ENCODE results near the gene SIGLEC1.
A peak's percentile ranks its signal among the peaks of the same experiment; 100 is the strongest.

Gene SIGLEC1

DNA sequence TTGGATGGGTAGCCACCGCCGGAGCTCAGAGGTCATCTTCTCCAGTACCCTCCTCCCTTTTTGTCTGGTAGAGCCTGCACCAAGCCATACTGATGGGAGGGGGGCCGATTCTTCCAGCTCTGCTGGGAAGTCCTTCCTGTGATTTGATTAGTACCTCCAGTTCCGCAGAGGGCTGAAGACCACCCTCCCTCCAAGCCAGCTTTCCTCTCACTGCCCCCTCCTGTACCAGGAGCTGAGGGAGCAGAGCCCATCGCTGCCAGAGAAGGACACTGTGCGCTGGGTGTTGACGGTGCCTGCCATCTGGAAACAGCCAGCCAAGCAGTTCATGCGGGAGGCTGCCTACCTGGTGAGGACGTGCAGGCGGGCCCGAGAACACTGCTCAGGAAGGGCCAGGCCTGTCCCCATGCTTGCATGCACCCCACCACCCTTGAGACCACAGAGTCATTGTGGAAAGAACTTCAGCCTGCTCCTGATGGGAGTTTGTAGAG is 33.3 kb upstream of the SIGLEC1 start:
- H3K9me3 ChIP-seq (ENCODE audit: control insufficient read depth in 1 of 2, low read length in 2 of 2): no peaks in the 10 kb centered on the region
- no peak overlapping the region for H3K4me3 ChIP-seq (ENCODE audit: low read depth in 1 of 2, low read length in 2 of 2)
- H3K36me3 ChIP-seq (ENCODE audit: control insufficient read depth in 1 of 2, insufficient read depth in 2 of 2, low read length in 2 of 2): no peaks in the 10 kb centered on the region
- H3K27me3 ChIP-seq (ENCODE audit: control insufficient read depth in 1 of 2, insufficient read depth in 2 of 2, low read length in 2 of 2): peaks cover 0 to 3% of the 10 kb centered on the region in 2 donors
- no peak overlapping the region for H3K27ac ChIP-seq (ENCODE audit: low read depth, low read length)
- peaks cover 24 to 37% of the 10 kb centered on the region in 2 donors for H3K4me1 ChIP-seq (ENCODE audit: control insufficient read depth in 1 of 2, insufficient read depth in 2 of 2, low read length in 2 of 2)
- no peak overlapping the region for H3K9ac ChIP-seq (ENCODE audit: low read depth in 1 of 2, low read length in 2 of 2)

DNA sequence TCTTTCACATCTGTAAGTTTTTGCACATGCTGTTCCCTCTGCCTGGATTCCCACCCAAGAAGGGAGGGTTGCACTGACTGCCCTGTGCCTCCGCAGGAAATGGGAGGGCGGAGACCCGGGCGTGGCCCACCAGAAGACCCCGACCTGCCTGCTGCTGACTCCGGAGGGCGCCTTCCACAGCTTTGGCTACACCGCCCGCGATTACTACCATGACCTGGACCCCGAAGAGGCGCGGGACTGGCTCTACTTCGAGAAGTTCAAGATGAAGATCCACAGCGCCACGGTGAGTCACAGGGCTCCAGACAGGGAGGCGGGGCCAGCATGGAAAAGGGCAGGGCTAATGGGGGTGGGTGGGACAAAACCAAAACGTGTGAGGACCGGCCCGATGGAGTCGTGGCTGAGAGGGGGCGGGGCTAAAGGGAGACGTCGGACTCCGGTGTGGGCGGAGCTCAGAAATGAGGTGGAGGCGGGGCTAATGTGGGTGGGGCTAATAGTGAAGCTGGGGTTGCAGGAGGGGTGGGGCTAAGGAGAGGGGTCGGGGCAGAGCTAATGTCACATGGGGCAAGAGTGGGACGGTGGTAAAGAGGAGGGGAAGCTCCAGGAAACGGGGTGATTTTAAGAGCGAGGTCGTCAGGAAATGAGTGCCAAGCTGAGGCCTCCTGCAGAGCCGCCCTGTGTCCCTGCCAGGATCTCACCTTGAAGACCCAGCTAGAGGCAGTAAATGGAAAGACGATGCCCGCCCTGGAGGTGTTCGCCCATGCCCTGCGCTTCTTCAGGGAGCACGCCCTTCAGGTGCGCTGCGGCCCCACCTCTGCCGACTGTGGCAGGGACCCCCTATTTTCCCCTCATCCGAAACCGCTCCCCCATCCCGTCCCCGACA is 32.6 kb upstream of the SIGLEC1 start:
- Histone ChIP-seq H3K9me3 (ENCODE audit: control insufficient read depth in 1 of 2, low read length in 2 of 2) (no peaks in the 10 kb centered on the region), H3K4me3 (ENCODE audit: low read depth in 1 of 2, low read length in 2 of 2) (peak overlapping the region; percentile 49 to 50), H3K9ac (ENCODE audit: low read depth in 1 of 2, low read length in 2 of 2) (no peak overlapping the region), H3K36me3 (ENCODE audit: control insufficient read depth in 1 of 2, insufficient read depth in 2 of 2, low read length in 2 of 2) (no peaks in the 10 kb centered on the region), H3K27me3 (ENCODE audit: control insufficient read depth in 1 of 2, insufficient read depth in 2 of 2, low read length in 2 of 2) (no peaks in the 10 kb centered on the region), H3K27ac (ENCODE audit: low read depth, low read length) (no peak overlapping the region), H3K4me1 (ENCODE audit: control insufficient read depth in 1 of 2, insufficient read depth in 2 of 2, low read length in 2 of 2) (peaks cover 24 to 34% of the 10 kb centered on the region in 2 donors)

DNA sequence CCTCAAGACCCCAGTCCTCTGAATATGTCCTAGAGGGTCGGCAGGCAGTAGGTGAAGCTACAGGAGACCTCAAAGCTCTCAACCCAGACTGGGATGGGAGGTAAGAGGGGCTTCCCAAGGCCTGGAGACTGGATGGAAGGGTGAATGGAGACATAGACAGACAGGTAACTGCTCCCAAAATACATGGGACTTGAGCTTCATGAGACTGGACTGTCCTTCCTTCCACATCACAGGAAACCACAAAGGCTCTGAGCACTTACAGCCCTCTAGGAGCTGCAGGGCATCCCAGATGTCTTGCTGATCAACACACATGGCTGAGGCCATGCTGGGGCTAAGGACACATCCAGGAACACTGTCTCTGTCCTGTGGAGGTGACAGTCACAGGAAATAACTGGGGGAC is 31.6 kb upstream of the SIGLEC1 start:
- no peaks in the 10 kb centered on the region for H3K27me3 ChIP-seq (ENCODE audit: control insufficient read depth in 1 of 2, insufficient read depth in 2 of 2, low read length in 2 of 2)
- no peak overlapping the region for H3K27ac ChIP-seq (ENCODE audit: low read depth, low read length)
- no peak overlapping the region for H3K9ac ChIP-seq (ENCODE audit: low read depth in 1 of 2, low read length in 2 of 2)
- H3K36me3 ChIP-seq (ENCODE audit: control insufficient read depth in 1 of 2, insufficient read depth in 2 of 2, low read length in 2 of 2): no peaks in the 10 kb centered on the region
- no peaks in the 10 kb centered on the region for H3K9me3 ChIP-seq (ENCODE audit: control insufficient read depth in 1 of 2, low read length in 2 of 2)
- no peak overlapping the region for H3K4me3 ChIP-seq (ENCODE audit: low read depth in 1 of 2, low read length in 2 of 2)
- peaks cover 21 to 26% of the 10 kb centered on the region in 2 donors for H3K4me1 ChIP-seq (ENCODE audit: control insufficient read depth in 1 of 2, insufficient read depth in 2 of 2, low read length in 2 of 2)

DNA sequence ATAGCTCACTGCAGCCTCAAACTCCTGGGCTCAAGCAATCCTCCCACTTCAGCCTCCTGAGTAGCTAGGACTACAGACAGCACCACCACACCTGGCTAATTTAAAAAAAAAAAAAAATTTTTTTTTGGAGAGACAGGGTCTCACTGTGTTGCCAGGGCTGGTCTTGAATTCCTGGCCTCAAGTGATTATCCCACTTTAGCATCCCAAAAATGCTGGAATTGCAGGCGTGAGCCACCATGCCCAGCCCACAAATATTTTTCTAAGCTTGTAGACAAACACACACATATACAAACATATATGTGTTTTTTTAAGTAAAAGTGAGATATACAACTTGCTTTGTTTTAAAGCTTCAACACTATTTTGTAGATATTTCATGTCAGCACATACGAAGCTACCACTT is 30.9 kb upstream of the SIGLEC1 start:
- H3K9ac ChIP-seq (ENCODE audit: low read depth in 1 of 2, low read length in 2 of 2): no peak overlapping the region
- H3K4me1 ChIP-seq (ENCODE audit: control insufficient read depth in 1 of 2, insufficient read depth in 2 of 2, low read length in 2 of 2): peaks cover 15 to 22% of the 10 kb centered on the region in 2 donors
- H3K36me3 ChIP-seq (ENCODE audit: control insufficient read depth in 1 of 2, insufficient read depth in 2 of 2, low read length in 2 of 2): no peaks in the 10 kb centered on the region
- H3K27ac ChIP-seq (ENCODE audit: low read depth, low read length): no peak overlapping the region
- no peak overlapping the region for H3K4me3 ChIP-seq (ENCODE audit: low read depth in 1 of 2, low read length in 2 of 2)
- H3K27me3 ChIP-seq (ENCODE audit: control insufficient read depth in 1 of 2, insufficient read depth in 2 of 2, low read length in 2 of 2): no peaks in the 10 kb centered on the region
- H3K9me3 ChIP-seq (ENCODE audit: control insufficient read depth in 1 of 2, low read length in 2 of 2): no peaks in the 10 kb centered on the region

DNA sequence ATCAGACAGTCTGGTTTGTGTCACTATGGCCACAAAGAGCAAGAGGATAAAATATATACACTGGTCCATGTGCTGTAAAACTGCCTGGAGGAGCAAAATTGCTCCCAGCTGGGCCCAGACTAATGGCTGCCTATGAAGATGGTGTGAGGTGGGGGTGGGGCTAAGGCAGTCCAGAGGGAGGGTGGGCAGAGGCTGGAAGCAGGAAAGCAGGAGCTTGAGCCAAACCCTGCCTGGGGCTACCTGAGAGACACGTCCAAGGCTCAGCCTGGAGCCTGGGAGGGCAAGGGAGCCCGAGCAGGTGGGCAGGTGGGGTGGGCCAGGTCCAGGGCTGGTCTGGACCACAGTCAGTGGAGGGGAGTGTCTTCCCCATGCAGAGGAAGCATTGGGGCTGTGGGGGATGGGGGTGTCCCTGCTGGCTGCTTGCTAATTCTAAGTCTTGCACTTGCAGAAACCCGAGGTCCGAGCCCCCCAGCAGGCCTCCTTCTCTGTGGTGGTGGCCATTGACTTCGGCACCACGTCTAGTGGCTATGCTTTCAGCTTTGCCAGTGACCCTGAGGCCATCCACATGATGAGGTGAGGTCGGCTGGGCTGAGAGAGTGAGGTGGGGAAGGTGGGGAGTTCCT is 29.5 kb upstream of the SIGLEC1 start:
- Histone ChIP-seq H3K27me3 (ENCODE audit: control insufficient read depth in 1 of 2, insufficient read depth in 2 of 2, low read length in 2 of 2) (no peaks in the 10 kb centered on the region), H3K4me3 (ENCODE audit: low read depth in 1 of 2, low read length in 2 of 2) (no peak overlapping the region), H3K4me1 (ENCODE audit: control insufficient read depth in 1 of 2, insufficient read depth in 2 of 2, low read length in 2 of 2) (peaks cover 2 to 12% of the 10 kb centered on the region in 2 donors), H3K36me3 (ENCODE audit: control insufficient read depth in 1 of 2, insufficient read depth in 2 of 2, low read length in 2 of 2) (no peaks in the 10 kb centered on the region), H3K9me3 (ENCODE audit: control insufficient read depth in 1 of 2, low read length in 2 of 2) (no peaks in the 10 kb centered on the region), H3K27ac (ENCODE audit: low read depth, low read length) (no peak overlapping the region), H3K9ac (ENCODE audit: low read depth in 1 of 2, low read length in 2 of 2) (no peak overlapping the region)

DNA sequence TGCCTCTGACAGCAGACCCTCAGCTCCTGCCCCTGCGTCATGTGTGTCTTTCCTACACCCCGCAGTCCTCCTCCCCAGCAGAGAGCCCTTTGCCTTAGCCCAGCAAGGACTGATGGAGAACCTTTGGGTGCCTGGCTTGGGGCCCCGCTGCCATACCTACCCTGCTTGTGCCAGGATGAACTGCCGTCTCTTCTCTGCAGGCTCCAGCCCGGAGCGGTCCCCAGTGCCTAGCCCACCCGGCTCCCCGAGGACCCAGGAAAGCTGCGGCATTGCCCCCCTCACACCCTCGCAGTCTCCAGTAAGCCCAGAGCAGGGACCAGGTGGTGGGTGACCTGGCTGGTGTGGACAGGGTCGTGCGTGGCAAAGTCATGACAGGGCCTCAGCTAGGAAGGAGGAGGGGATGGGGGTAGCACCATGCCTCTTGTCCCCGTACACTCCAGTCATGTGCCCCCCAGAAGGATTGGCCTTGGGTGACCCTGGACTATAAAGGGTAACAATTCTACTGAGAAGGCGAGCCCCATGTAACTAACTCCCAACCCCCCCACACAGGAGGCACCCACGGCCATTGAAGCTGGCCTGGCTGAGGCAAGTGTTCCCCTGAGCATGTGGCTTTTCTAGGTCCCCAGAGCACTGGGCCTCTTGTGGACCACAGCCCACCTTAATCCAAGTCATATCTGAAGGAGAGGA is 28.4 kb upstream of the SIGLEC1 start:
- no peaks in the 10 kb centered on the region for H3K27me3 ChIP-seq (ENCODE audit: control insufficient read depth in 1 of 2, insufficient read depth in 2 of 2, low read length in 2 of 2)
- no peak overlapping the region for H3K27ac ChIP-seq (ENCODE audit: low read depth, low read length)
- H3K9me3 ChIP-seq (ENCODE audit: control insufficient read depth in 1 of 2, low read length in 2 of 2): no peaks in the 10 kb centered on the region
- no peak overlapping the region for H3K9ac ChIP-seq (ENCODE audit: low read depth in 1 of 2, low read length in 2 of 2)
- H3K4me1 ChIP-seq (ENCODE audit: control insufficient read depth in 1 of 2, insufficient read depth in 2 of 2, low read length in 2 of 2): peaks cover 6 to 17% of the 10 kb centered on the region in 2 donors
- no peaks in the 10 kb centered on the region for H3K36me3 ChIP-seq (ENCODE audit: control insufficient read depth in 1 of 2, insufficient read depth in 2 of 2, low read length in 2 of 2)
- no peak overlapping the region for H3K4me3 ChIP-seq (ENCODE audit: low read depth in 1 of 2, low read length in 2 of 2)

DNA sequence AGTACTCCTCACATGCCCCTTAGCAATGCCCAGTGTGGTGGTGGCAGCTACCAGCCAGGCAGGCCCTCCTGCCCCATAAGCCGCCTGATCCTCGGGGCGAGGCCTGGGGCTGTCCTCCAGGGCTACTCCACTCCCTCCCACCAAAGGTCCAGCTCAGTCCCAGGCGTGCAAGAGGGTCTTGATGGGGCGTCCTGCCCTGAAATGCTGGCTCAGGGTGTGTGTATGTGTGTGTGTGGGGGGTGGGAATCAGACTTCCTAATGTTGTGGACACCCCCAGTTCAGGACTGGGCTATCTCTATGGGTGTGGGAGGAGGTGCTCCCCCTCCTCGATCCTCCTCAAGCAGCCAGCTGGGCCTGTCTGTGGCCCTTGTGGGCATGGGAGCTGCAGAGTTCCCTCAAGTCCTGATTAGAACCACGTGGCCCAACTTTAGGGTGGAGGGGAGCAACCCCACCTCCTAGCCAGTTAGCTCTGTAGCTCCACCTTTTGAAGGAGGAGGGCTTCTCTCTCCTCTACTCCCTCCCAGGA is 27.6 kb upstream of the SIGLEC1 start:
- Histone ChIP-seq H3K4me1 (ENCODE audit: control insufficient read depth in 1 of 2, insufficient read depth in 2 of 2, low read length in 2 of 2) (peaks cover 14 to 20% of the 10 kb centered on the region in 2 donors), H3K9ac (ENCODE audit: low read depth in 1 of 2, low read length in 2 of 2) (no peak overlapping the region), H3K27ac (ENCODE audit: low read depth, low read length) (peak overlapping the region; percentile 10), H3K36me3 (ENCODE audit: control insufficient read depth in 1 of 2, insufficient read depth in 2 of 2, low read length in 2 of 2) (no peaks in the 10 kb centered on the region), H3K27me3 (ENCODE audit: control insufficient read depth in 1 of 2, insufficient read depth in 2 of 2, low read length in 2 of 2) (no peaks in the 10 kb centered on the region), H3K4me3 (ENCODE audit: low read depth in 1 of 2, low read length in 2 of 2) (no peak overlapping the region), H3K9me3 (ENCODE audit: control insufficient read depth in 1 of 2, low read length in 2 of 2) (no peaks in the 10 kb centered on the region)

DNA sequence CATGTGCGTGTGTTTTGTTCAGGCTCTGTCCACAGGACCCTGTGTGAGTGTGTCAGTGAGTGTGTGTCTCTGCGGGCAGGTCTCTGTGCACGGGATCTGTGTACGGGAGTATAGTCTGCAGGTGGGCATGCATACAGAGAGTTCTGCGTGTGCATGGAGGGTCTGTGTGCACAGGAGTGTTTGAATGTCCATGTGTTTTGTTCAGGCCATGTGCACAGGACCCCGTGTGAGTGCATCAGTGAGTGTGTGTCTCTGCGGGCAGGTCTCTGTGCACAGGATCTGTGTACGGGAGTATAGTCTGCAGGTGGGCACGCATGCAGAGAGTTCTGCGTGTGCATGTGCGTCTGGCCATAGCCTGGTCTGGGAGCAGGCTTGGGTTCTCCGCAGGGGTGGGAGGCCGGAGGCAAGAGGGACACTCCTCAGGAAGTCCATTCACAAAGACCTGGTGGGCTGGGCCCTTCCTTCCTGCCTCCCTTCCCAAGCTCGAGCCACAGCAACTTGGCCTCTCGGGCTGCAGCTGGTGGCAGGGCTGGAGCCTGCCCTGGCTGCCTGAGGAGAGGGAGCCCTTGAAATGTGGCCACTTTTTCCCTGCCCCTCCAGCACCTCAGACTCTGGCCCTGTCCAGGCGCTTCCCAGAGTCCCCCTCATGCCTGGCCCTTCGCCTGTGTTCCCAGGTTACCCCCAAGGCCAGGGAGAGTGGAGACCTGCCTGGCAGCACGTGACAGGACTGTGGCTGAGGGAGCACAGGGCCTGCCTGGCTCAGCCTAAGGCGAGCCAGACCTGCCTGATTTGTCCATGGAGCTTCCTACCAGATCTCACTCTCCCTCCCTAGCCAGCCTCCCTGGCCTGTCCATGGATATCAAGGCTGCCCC is 26.9 kb upstream of the SIGLEC1 start:
- H3K4me3 ChIP-seq (ENCODE audit: low read depth in 1 of 2, low read length in 2 of 2): no peak overlapping the region
- no peaks in the 10 kb centered on the region for H3K9me3 ChIP-seq (ENCODE audit: control insufficient read depth in 1 of 2, low read length in 2 of 2)
- H3K27ac ChIP-seq (ENCODE audit: low read depth, low read length): peak overlapping the region; percentile 10
- H3K36me3 ChIP-seq (ENCODE audit: control insufficient read depth in 1 of 2, insufficient read depth in 2 of 2, low read length in 2 of 2): no peaks in the 10 kb centered on the region
- no peak overlapping the region for H3K9ac ChIP-seq (ENCODE audit: low read depth in 1 of 2, low read length in 2 of 2)
- H3K4me1 ChIP-seq (ENCODE audit: control insufficient read depth in 1 of 2, insufficient read depth in 2 of 2, low read length in 2 of 2): peaks cover 20% of the 10 kb centered on the region in 2 donors
- no peaks in the 10 kb centered on the region for H3K27me3 ChIP-seq (ENCODE audit: control insufficient read depth in 1 of 2, insufficient read depth in 2 of 2, low read length in 2 of 2)
